CMK (cell line): ENCODE measurements around the gene ABCB6.
A peak's percentile ranks its signal among the peaks of the same experiment; 100 is the strongest.

Source experiments
- DNase-seq: peaks from one replicate; pipeline ENCODE4 v3.0.0-alpha.2; 2010; ENCODE audit warnings: low read depth

ABCB6 gene

GRCh38 chr2:219168932-219169331 is 49.8 kb downstream of the ABCB6 start:
- no peak for DNase-seq

- DNase-seq, result no peak
Measured at GRCh38 chr2:219168526-219168925, 50.2 kb downstream of the ABCB6 start.

GRCh38 chr2:219167997-219168396 is 50.8 kb downstream of the ABCB6 start:
- DNase-seq, result no peak

GRCh38 chr2:219165058-219165911 is 53.5 kb downstream of the ABCB6 start:
- no peak for DNase-seq

GRCh38 chr2:219163156-219163555 is 55.6 kb downstream of the ABCB6 start:
- DNase-seq, result no peak

- no peak for DNase-seq
Measured at GRCh38 chr2:219161097-219161496, 57.7 kb downstream of the ABCB6 start.

- DNase-seq, result peak; percentile 88
Measured at GRCh38 chr2:219160186-219161017, 58.4 kb downstream of the ABCB6 start, which contains the start of gene NHEJ1. Gene NHEJ1, minus strand, starts transcription at chr2:219160815. Its CDS starts 2,453 bp downstream, at chr2:219158362.
